GM19193 (cell line): ENCODE results near the gene DHH.

Experiments used
- POLR2A ChIP-seq: IDR thresholded peaks from 4 replicates; pipeline ENCODE4 v1.6.1; 2011; ENCODE audit not compliant: insufficient read depth, insufficient read length; ENCODE audit errors: extremely low read depth

The DHH gene

GRCh38 chr12:49094160-49094974 lies at the start of gene DHH:
Gene DHH (minus strand): TSS chr12:49094801. CDS start chr12:49094512, 289 bp downstream.
- TF ChIP-seq POLR2A = no peak

DNA sequence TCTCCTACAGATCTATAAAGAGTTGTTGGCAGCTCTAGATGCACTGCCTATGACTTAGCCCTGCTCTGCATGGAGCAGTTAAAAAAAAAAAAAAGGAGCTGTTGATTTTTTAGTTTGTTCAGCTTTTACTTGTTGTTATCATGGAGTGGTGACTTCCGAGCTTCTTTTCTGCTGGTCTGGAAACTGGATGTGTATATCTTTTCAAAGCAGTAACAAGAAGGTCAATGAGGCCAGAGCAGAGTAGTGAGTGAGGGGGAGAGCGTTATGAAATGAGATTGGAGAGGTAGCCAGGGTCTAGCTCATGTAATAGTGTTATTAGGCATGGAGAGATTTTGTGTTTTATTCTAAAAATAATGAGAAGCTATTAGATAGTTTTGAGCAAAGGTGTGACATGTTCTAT lies 49.8 kb upstream of the DHH start:
- TF ChIP-seq POLR2A = no peak

DNA sequence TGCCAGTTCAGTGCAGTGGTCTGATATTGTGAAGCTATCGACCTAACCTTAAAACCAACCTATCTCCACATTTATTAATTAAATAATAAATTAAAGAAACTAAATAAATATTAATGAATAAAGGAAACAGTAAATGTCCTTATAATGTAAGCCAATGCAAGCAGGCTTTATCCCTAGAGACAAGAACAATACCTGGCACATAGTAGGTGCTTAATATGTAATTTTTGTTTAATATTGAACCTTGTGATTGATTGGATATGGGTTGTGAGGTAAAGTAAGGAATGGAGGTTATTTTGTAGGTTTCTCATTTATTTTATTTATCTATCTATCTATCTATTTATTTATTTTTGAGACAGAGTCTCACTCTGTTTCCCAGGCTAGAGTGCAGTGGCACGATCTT lies 44.4 kb upstream of the DHH start:
- no peak for TF ChIP-seq POLR2A

DNA sequence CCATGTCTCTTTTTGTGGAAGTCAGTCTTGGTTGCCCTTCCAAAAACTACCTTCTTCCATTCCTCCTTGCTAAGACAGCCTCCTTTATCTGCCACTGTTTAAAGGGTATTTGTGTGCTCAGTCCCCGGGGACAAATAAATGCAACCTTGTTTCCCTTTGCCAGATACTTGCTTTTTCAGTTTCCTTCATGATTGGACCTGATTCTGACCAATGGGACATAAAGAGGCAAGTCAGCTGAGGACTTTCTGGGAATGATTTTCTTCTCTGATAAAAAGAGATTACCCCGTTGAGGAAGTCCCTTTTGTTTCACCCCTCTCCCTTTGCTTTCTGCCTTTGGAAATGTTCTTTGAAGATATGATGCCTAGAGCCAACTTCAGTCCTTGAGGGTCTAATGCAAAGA lies 44.0 kb upstream of the DHH start:
- no peak for TF ChIP-seq POLR2A

- TF ChIP-seq POLR2A = no peak
These were observed 42.9 kb upstream of the DHH start for GRCh38 chr12:49137476-49137875.

GRCh38 chr12:49133590-49133989 lies 39.0 kb upstream of the DHH start:
- no peak for TF ChIP-seq POLR2A

DNA sequence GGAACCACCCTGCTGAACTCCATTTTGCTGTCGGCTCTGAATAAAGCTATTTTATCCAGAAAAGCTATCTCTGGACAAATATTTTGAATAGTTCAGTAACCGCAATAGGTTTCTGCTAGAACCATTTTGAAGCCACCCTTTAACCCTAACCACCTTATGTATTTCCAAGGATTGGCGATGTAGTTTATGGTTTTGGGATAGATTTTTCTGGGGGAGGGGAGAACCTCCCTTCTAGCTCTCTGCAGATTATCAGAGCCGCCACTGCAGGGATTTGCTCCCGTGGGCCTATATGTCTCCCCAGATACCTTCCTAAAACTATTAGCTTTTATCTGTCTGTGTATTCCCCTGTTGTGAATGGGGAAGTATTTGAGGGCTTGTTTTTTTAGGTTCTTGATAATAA lies 38.4 kb upstream of the DHH start:
- no peak for TF ChIP-seq POLR2A

DNA sequence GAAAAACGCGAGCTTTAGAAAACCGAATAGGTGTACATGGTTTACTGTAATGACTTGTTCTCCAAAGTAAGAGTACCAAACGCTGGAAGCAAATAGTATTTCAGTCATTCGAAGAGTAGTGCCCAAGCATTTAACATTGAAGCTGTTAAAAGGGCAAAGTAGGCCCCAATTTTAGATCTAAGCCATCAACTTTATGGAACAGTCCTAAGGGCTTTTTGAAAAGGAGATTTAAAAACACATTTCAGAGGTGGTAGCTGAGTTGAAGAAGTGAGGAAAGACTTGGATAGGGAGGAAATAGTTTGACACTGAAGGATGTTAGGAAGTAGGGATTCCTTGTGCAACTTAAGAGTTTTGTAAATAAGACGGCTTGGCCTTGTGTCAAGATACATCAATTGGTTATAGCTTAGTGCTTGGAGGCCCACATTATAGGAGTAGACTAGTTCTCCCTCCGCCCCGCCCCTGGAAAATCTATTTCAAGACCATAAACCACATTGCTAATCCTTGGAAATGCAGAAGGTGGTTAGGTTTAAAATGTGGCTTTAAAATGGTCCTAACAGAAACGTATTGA lies 37.4 kb upstream of the DHH start:
- TF ChIP-seq POLR2A = no peak

DNA sequence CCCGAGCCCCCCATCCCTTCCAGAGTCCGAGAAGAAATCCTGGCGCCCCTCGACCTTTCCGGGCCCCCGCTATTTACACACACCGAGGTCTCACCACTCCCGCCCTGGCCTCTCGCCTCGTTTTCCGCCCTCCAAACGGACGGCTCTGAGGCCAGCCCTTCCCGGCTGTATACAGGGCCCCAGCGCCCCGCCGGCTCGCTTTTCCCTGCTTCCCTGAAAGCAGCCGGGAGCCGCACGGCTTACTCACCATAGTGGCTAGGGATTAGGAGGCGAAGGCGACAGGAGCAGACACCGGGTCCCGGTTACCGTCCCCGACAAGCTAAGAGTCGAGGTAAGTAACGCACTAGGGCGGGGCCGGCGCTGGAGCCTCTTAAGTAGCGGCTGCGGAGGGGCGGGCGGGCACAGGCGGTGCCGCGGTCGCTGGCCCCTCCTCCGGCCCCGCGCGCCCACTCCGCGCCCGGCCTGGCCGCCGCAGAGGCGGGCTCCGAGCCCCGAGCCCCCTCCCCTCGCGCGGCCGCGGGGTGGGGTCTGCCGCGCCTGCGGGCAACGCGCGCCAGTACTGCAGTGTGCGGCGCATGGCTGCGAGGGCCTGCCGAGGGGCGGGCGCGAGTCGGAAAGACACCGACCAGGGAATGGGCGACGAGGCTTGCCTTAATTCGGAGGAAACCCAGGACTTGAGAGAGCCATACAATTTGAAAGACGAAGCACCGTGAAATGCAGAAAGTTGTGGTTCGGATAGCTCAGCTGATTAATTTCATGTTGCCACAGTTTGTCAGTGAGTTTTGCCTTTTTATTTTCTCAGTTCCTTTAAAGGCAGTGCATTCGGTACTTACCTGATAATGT lies 36.7 kb upstream of the DHH start, which contains the start of gene TUBA1B:
TSS of gene TUBA1B (minus strand) at position 345 of the 843 bp plus-strand sequence. CDS start at position 250, 95 bp downstream.
- peak; percentile 100 for TF ChIP-seq POLR2A

DNA sequence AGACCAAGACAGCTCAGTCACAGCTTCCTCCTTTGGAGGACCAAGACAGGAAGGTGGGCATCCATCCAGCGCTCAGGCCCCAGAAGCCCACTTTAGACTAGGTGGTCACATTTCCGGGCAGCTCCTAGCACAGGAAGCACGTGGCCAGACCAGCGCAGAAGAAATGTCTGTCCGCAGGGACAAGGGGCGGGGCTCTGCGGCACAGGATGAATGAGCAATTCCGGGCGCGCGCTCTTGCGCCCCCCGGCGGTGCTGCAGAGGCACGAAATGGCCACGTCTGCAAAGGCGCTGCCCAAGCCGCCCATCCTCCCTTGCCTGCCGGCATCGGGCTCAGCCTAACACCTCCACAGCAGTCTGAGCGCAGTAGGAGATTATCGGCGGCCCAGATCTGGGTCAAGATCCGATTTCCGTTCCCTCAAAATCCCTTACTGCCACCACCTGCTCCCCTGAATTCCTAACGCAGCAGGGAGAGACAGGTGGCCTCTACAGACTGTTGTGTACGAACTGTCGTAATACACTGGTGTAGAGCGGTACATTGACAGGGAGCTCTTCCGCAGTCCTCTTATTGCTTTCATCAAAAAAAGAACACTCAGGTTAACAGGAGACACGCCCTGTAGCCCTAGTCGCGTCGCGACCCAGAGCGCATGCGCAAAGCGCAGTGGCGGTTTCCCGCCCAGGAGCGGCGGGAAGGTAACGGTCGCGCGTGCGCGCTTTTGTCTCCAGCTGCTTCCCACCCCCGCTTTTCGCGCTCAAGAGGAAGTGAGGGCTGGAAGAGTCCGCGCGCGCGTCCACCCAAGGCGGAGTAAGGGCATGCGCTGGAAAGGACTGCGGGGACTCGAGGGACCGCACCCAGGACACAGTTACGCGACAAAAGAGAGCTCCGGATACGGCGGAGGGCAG lies 35.8 kb upstream of the DHH start:
- peak; percentile 58 for TF ChIP-seq POLR2A

DNA sequence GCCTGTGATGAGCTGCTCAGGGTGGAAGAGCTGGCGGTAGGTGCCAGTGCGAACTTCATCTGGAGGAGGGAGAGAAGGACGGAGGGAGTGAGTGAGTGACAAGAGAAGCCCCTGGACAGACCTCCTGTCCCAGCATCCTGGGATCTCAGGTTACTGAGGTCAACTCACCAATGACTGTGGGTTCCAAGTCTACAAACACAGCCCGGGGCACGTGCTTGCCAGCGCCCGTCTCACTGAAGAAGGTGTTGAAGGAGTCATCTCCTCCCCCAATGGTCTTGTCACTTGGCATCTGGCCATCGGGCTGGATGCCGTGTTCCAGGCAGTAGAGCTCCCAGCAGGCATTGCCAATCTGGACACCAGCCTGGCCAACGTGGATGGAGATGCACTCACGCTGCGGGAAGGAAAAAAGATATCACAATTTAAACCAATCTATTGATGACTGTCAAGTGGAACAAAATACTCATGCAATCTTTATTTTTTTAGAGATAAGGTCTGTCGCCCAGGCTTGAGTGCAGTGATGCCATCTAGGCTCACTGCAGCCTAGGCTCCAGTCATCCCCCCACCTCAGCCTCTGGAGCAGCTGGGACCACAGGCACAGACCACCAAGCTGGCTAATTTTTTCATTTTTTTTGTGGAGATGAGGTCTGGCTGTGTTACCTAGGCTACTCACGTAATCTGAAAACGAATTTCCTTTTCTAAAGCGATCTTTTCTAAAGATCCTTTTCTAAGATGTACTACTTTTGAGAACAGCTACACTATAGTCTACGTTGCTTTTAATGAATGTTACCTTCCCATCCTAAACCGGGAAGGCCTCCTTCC lies 34.9 kb upstream of the DHH start:
- TF ChIP-seq POLR2A = peak; percentile 38

DNA sequence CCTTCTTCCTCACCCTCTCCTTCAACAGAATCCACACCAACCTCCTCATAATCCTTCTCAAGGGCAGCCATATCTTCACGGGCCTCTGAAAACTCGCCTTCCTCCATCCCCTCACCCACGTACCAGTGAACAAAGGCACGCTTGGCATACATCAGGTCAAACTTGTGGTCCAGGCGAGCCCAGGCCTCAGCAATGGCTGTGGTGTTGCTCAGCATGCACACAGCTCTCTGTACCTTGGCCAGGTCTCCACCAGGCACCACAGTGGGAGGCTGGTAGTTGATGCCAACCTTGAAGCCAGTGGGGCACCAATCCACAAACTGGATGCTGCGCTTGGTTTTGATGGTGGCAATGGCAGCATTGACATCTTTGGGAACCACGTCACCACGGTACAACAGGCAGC lies 33.4 kb upstream of the DHH start:
- peak; percentile 27 for TF ChIP-seq POLR2A

- TF ChIP-seq POLR2A = peak; percentile 21
These were observed 32.5 kb upstream of the DHH start for GRCh38 chr12:49126852-49127763.

GRCh38 chr12:49121047-49121696 lies 26.6 kb upstream of the DHH start:
- no peak for TF ChIP-seq POLR2A
